Measurements from ENCODE around the gene RPUSD4. TPM values are rescaled to one million over a fixed set of nuclear protein-coding genes. Genes with fewer than 3 reads are reported as not detected.

RPUSD4 gene
- total and polyA plus RNA-seq, 9 of the 15 experiments (the other 6 are each of a cell fraction or from before 2014, with no cell fraction given): 27.4 to 56.2 (median 44.6) TPM

- Histone ChIP-seq H2AFZ (ENCODE audit: low read depth, low read length) (no peak overlapping the region), H3K36me3 (ENCODE audit: control insufficient read depth, insufficient read depth, low read length) (peaks cover 60% of the 10 kb centered on the region), H4K20me1 (replicated peaks; ENCODE audit: control insufficient read depth, insufficient read depth, low read length) (peaks cover 5% of the 10 kb centered on the region; the same call in 1 of the 2 replicates), H3K27ac (ENCODE audit: extremely low read depth, low read depth, low read length) (no peak overlapping the region), H3K9me1 (ENCODE audit: control insufficient read depth, insufficient read depth, low read length) (no peaks in the 10 kb centered on the region), H3K9ac (ENCODE audit: insufficient read depth in 1 of 2, low read depth in 2 of 2, low read length in 2 of 2) (no peak overlapping the region), H3K27me3 (ENCODE audit: control insufficient read depth in 2 of 2, insufficient read depth in 2 of 2, low read length in 2 of 2) (no peaks in the 10 kb centered on the region), H3K4me2 (ENCODE audit: insufficient read depth, low read length) (no peak overlapping the region), H3K79me2 (ENCODE audit: control insufficient read depth, insufficient read depth, low read length) (no peaks in the 10 kb centered on the region), H3K4me3 (no peak overlapping the region), H3K4me1 (replicated peaks in 1 of 2; ENCODE audit: control insufficient read depth in 2 of 2, insufficient read depth in 2 of 2, low read length in 2 of 2) (no peaks in the 10 kb centered on the region), H3K9me3 (replicated peaks; ENCODE audit: control insufficient read depth, insufficient read depth, low read depth, low read length) (no peaks in the 10 kb centered on the region)
- ChIA-PET CTCF (ENCODE audit: low intra/inter-chr PET ratio) (no interaction called here), POLR2A (interaction anchor here (0.6 kb wide), 1 partner anchor 20 kb away, joined by 3 read pairs; the partner anchor contains the start of gene RPUSD4)
- ATAC-seq: no peak
- WGBS (ENCODE audit: insufficient coverage, low coverage, missing lambda C conversion rate): 94% methylated on average over 11 of the region's 11 CpGs
- no peak for FAIRE-seq
- in situ Hi-C loops (cut with MboI): no loop called here
- intact Hi-C loops (cut with micrococcal nuclease): loop anchor here (5.0 kb wide), 1 partner anchor 249 kb away; no protein-coding TSS in a partner anchor
- no TSS peak for BruUV-seq (replicated peaks)
- no peak for DNase-seq (ENCODE audit: extremely low read depth in 1 of 4, low spot score in 3 of 4)
- TF ChIP-seq BCOR (IDR thresholded peaks at IDR 0.05) (0 out of 2 replicates have a peak, but pooled peaks have one; percentile 39), RBM25 (IDR thresholded peaks at IDR 0.05; ENCODE audit: low read depth, low read length, severe bottlenecking) (peak; percentile 83), POU5F1 (IDR thresholded peaks at IDR 0.05; ENCODE audit: borderline replicate concordance, low read depth, low read length, partially characterized antibody) (no peak), EZH2 (IDR thresholded peaks at IDR 0.05; ENCODE audit: borderline replicate concordance, low read depth, low read length) (no peak), HCFC1 (IDR thresholded peaks at IDR 0.05; ENCODE audit: low read depth, low read length) (no peak), JUND (IDR thresholded peaks at IDR 0.05; ENCODE audit: borderline replicate concordance, low read depth, low read length) (no peak), JUND (tag; IDR thresholded peaks at IDR 0.05; ENCODE audit: borderline replicate concordance, low read depth, low read length) (no peak), HDGF (IDR thresholded peaks at IDR 0.05) (no peak), ZNF212 (CRISPR knock-in tag; IDR thresholded peaks at IDR 0.05) (no peak), SMARCE1 (IDR thresholded peaks at IDR 0.05) (no peak), U2AF1 (optimal IDR thresholded peaks at IDR 0.05; ENCODE audit: low read depth, low read length) (no peak)
- TF ChIP-seq, protein P1, sequence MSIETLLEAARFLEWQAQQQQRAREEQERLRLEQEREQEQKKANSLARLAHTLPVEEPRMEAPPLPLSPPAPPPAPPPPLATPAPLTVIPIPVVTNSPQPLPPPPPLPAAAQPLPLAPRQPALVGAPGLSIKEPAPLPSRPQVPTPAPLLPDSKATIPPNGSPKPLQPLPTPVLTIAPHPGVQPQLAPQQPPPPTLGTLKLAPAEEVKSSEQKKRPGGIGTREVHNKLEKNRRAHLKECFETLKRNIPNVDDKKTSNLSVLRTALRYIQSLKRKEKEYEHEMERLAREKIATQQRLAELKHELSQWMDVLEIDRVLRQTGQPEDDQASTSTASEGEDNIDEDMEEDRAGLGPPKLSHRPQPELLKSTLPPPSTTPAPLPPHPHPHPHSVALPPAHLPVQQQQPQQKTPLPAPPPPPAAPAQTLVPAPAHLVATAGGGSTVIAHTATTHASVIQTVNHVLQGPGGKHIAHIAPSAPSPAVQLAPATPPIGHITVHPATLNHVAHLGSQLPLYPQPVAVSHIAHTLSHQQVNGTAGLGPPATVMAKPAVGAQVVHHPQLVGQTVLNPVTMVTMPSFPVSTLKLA (conservative IDR thresholded peaks at IDR 0.05): no peak
- TF ChIP-seq, protein P2, sequence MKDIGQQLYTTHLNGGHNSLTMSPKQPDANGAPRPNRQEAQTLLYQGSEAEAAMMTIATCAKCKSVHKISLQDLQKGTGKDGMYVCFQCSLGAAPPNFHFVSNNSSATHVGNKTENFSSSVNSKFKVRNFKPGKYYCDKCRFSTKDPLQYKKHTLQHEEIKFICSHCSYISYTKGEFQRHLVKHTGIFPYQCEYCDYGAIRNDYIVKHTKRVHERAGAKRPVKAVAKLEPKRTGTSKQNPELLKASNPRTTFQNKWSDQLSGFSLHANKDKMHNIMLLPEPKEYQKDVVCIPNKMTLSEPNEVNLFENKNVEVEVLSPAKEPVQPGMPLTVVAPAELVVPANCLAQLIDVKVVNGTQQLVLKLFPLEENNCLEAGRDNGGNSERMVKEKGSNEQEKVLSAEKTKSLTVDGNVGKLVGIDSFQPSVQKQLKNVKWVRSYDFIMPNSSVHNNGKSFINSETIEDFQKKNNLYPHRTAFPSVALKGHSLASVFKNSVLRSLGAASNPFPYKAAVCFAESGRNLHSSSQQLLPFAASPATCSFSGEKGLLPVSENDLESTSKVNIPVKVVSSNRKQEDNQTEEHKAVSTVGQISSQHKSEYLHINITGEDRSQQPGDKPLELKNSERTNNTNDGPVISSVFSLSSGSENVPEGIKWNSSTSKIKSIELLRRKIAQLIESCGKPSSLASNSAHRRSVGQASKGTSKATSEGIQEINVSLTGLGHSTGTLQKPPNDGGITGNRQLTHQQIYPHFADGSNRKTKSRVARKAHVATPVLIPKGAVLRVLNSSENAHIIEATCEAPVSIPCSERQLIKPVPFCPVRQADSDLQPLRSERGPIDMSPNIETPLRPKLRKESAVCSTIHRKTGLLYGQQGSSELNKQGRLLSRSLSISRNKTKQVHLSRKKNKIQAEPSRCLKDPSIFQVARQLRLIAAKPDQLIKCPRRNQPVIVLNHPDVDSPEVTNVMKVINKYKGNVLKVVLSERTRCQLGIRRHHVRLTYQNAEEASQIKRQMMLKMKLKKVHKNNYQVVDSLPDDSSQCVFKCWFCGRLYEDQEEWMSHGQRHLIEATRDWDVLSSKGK (CRISPR knock-in tag; IDR thresholded peaks at IDR 0.05): no peak
- TF ChIP-seq, protein P3, sequence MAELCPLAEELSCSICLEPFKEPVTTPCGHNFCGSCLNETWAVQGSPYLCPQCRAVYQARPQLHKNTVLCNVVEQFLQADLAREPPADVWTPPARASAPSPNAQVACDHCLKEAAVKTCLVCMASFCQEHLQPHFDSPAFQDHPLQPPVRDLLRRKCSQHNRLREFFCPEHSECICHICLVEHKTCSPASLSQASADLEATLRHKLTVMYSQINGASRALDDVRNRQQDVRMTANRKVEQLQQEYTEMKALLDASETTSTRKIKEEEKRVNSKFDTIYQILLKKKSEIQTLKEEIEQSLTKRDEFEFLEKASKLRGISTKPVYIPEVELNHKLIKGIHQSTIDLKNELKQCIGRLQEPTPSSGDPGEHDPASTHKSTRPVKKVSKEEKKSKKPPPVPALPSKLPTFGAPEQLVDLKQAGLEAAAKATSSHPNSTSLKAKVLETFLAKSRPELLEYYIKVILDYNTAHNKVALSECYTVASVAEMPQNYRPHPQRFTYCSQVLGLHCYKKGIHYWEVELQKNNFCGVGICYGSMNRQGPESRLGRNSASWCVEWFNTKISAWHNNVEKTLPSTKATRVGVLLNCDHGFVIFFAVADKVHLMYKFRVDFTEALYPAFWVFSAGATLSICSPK (IDR thresholded peaks at IDR 0.05; ENCODE audit: borderline replicate concordance): no peak
These were observed 19.9 kb downstream of the RPUSD4 start for GRCh38 chr11:126191379-126192073.

Data from K562 (cell line).